RKO (cell line): ENCODE results near the gene COPS4.
"Not testable (repeated sequence)": the region's sequence is repeated elsewhere in the genome, so short reads cannot be mapped to it uniquely, and the experiment has no call there.

Experiments
- DNase-seq: peaks from one replicate; pipeline ENCODE4 v3.0.0-alpha.2; 2016; ENCODE audit warnings: low spot score

Gene COPS4

DNA sequence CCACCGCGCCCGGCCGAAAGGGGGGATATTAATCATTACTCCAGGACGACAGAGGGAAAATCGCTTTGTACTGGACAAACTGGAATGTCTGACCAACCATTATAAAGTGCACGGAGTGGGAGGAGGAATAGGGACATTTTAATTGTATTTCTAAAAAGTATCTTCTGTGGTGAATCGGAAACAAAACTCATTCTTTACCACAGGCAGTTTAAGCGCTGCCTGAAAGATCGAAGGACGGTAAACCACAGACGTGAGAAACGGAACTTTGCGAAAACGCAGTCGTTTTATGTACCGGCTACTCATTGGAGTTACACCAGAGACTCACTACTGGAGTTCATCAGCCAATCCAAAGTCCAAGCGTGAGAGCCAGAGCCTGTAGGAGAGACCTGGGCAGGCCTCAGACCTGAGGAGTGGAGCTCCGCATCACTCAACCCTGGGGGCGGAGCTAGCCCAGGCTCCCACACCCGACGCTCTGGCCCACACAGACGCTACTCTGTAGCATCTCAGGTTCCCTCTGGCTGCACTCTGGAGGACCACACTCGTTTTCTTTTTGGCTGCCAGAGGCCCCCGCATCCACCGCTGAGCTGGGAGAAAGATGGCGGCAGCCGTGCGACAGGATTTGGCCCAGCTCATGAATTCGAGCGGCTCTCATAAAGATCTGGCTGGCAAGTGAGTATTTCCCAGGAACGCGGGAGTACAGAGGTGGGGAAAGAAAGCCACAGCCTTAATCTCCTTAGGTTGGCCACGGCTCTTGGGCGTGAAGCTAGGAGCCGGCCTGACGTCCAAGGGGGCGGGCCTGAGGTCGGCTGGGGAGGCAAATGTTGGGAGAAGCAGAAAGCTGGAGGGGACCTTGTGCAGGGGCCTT lies at the start of gene COPS4:
COPS4 (plus strand) TSS at position 554 of the 865 bp plus-strand sequence; CDS start at position 596, 42 bp downstream.
- peak; percentile 100 for DNase-seq

DNA sequence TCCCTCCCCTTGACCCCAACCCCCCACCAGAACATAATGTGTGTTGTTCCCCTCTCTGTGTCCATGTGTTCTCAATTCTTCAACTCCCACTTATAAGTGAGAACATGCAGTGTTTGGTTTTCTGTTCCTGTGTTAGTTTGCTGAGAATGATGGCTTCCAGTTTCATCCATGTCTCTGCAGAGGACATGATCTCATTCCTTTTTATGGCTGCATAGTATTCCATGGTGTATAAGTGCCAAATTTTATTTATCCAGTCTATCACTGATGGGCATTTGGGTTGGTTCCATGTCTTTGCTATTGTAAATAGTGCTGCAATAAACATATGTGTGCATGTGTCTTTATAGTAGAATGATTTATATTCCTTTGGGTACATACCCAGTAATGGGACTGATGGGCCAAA lies 47.5 kb upstream of the COPS4 start:
- DNase-seq: not testable (repeated sequence)

DNA sequence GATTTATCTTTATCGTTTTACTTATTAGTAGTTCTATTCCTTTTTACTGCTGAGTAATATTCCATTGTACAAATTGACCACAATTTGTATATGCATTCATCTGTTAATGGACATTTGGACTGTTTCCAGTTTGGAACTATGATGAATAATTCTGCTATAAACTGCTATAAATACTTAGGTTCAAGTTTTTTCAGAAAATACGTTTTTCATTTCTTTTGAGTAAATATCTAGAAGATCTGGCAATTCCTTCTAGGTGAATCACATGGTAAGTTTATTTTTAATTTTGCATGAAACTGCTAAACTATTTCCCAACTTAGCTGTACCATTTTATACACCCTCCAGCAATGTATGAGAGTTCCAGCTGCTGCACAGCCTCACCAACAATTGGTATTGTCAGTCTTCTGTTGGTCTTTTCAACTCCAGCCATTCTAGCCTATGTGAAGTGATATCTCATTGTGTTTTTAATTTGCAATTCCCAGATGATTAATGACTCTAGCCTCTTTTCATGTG lies 46.6 kb upstream of the COPS4 start:
- no peak for DNase-seq

DNA sequence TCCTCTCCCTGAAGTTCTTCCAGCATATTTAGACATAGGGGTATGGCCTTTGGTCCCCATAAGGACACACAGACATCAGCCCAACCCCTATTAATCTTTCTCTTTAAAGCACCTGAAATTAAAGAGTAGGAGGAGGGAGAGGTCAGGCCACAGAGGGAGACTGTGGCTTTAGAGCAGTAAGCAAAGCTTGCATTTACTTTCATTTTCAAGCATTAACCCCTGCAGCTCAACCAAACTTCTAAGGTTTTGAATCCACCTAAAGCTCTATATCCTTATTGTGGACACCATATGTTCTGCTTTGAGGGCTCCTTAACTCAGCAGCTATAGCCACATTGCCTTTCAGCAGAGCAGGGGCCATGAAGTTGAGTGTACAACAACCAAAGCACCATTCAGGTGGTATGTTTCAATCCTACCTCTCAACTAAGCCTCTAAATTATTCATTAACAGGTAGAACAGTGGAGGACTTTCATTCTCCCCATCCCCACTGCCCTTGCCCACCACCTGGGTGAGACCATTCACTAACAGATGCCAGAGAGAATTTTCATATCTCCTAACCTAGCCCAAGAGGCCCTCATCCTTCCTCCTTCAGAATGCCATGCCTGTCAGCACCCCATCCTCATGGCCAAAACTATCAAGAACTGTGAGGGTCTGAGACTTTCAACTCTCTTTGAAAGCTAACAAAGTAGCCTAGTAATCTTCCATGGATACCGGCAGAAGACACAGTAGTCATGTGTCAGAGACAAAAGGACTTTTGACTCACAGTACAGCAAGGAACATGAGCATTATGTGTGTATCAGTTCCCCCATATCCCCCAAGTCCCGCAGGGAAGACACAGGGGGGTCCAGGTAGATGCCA lies 45.2 kb upstream of the COPS4 start:
- no peak for DNase-seq

DNA sequence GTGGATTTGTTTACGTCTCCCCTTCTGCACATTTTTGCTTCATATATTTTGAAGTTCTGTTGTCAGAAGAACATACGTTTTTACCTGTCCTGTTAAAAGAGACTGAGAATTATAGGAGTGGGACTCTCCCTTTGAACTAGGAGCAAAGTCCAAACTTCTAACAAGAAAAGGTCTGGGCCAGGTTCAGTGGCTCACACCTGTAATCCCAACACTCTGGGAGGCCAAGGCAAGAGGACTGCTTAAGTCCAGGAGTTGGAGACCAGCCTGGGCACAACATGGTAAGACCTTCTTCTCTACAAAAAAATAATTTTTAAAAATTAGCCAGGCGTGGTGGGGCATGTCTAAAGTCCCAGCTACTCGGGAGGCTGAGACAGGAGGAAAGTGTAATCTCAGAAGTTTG lies 40.1 kb upstream of the COPS4 start:
- no peak for DNase-seq

DNA sequence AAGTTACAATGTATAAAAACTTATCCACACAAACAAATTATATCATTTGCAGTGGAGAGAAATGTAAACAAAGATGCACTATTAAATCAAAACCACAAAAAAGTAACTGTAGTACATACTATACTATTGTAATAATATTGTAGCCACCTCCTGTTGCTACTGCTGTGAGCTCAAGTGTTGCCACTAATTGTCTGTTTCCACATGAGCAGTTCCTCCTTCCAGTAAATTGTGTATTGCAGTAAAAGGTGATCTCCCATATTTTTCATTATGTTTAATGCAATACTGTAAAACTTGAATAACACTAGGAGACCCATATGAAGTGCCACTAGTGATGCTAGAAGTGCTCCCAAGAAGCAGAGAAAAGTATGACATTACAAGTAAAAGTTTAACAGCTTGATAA lies 36.1 kb upstream of the COPS4 start:
- no peak for DNase-seq

DNA sequence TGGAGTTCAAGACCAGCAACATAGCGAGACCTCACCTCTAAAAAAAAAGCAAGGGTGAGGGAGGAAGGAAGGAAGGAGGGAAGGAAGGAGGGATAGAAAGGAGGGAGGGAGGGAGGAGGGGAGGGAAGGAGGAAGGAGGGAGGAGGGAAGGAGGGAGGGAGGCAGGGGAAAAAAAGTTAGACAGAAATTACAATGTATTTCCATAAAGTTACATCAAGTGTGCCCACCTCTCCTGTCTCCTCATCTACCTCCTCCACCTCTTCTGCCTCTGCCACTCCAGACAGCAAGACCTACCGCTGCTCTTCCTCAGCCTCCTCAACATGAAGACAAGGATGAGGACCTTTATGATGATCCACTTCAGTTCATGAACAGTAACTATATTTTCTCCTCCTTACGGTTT lies 32.7 kb upstream of the COPS4 start:
- no peak for DNase-seq

DNA sequence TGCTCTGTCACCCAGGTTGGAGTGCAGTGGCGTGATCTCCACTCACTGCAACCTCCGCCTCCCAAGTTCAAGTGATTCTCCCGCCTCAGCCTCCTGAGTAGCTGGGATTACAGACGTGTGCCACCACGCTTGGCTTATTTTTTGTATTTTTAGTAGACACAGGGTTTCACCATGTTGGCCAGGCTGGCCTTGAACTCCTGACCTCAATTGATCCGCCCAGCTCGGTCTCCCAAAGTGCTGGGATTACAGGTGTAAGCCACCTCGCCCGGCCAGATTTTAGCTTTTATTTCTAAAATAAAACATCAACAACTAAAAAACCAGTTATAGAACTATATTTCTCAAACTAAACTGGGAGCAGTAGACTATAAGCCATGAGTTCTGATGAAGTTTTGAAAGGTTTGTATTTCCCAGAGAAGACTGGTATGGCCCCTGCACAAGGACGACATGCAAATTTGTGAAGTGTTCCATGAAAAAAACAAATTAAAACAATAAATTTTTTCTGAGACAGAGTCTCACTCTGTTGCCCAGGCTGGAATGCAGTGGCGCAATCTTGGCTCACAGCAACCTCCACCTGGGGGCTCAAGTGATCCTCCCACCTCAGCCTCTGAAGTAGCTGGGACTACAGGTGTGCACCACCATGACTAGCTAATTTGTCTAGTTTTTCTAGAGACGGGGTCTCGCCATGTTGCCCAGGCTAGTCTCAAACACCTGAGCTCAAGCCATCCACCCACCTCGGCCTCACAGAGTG lies 31.8 kb upstream of the COPS4 start:
- not testable (repeated sequence) for DNase-seq

DNA sequence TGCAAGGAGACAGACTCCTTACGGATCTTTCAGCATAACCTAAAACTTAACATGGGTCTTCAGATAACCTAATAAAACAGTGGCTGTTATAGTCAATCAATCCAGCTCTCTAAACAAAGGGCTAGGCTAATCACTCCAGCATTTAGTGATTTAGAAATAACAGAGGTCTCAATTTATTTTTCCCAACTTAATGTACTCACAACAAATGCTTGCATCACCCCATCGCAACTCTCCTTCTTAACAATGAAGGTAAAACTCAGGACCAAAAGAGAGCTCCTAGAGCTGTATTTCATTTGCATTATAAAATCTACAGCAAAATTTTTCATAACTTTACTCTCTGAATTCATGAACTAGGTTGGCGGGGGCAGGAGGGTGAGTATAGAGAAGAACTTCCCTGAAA lies 25.5 kb upstream of the COPS4 start:
- peak; percentile 39 for DNase-seq

DNA sequence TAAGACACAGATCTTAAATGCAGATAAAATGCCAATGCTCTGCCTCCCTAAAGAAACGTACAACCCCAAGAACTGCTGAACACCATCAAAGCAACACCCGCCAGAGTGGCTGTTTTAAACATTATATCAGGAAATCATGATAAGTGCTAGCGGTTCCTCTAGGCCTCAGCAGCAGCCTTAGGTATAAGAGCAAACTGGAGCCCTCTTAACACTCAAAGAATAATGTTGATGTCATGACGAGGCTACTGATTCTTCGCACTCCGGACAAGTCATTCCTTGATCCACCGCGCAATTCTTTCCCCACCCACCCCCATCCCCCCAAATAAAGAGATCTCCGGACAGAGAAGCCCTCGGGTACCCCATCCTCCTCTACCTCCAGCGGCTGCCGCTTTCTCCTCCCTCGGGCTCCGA lies 24.9 kb upstream of the COPS4 start:
- peak; percentile 82 for DNase-seq

DNA sequence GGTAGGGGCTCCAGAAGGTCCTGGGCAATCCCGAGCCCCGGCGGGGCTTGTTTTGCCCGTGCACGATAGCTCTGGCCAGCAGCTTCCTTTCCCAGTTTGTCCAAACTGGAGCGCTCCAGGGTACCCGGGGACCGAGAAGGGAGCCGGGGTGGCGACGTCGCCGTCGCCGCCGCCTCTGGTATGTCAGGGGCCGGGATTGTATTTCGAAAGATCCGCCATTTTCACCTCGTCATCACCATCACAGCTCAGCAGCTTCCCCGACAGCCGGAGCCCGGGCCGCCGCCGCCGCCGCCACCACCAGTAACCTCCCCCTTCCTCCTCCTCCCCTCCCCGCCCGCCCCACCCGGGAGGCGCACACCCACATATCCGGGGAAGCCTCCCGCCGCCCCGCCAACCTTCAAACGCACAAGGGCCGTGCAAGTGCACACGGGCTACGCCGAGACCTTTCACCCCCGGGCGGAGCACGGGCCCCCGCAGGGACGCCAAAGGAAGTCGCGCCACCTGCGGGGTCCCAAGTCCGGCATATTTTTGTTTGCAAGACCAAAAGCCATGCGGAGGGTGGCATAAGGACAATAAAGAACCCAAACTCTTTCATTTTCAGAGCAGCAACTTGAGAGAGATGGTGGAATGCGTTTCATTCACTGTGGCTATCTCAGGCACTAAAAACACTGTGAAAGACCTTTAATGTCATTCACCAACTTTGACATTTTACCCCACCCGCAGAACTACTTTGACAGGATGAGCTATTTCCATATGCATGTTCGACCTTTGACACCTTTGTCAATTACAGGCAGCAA lies 24.3 kb upstream of the COPS4 start, which contains the start of gene LIN54:
LIN54 (minus strand) TSS at position 302 of the 797 bp plus-strand sequence. CDS start 25,979 bp downstream, outside the sequence.
- peak; percentile 80 for DNase-seq

DNA sequence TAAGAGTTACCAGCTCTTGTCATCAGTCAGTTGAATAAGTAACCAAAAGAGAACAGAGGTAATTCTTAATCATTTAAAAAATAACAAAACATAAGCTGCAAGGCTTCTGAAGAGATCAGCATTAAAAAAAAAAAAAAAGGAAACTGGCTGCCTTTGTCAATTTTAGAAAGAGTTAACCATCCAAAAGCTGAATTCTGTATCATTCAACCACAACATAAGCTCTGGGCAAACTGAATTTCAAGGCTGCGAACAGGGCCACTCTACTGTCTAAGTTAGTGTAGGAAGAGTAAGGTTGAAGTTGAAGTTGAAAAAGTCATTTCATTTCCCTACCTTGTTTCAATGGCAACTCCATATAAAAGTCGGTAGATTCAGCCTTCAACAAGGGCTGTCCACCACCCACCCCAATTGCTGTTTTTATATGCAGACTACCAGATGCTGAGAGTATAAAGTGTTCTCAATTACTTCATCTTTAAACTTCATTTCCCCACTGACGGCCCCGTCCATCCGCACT lies 23.2 kb upstream of the COPS4 start:
- peak; percentile 63 for DNase-seq

DNA sequence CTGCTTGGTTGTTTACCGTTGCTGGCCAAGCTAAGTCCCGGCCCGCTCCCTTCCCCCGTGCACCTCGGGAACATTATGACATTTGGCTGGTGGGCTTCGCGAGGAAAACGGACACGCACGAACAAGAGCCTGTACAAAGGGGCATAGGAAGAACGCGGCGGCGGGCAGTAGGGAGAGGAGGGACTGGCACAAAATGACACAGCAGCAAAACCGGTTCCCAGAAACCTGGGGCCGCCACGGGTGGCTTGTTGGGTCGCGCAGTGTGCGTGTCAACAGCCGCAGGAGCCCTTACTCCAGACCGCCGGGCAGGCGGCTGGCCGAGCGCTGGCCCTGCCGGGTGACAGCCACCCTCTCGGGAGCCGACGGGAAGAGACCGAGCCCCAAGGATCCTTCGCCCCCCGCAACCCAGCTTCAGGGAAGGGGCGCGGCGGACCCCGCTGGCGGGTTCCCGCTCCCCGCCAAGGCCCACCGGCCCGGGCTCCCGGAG lies 22.7 kb upstream of the COPS4 start:
- peak; percentile 51 for DNase-seq

DNA sequence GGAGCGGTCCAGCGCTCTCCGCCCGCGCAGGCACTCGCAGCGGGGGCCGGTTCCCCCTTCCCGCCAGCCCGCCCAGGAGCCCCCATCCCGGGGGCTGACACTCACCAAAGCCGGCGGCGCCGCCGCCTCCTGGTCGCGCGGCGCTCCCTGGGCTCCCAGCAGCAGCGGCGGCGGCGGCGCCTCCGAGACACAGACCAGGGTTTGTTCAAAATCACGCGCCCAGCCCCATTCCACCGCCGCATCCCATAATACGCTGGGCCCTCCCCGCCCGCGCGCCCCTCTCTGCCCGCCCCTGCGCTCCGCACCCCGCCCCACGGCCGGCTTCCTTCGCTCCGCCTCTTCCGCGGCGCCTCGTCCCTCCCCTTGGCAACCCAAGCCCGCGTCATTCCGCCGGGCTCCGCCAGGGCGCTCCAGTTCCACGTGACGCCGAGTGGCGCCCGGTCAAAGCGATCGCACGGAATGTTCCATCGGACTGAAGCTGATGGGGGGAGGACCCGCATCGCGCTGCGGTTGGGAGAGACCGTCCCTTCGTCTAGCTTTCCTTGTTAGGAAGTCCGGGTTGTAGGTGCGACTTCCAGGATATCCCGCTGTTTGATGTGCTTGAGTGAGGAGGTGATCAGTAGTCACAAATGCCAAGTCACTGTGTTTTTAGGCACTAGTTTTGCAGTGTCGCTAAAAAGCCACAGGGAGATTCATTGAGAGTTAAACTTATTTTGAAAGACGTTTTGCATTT lies 22.1 kb upstream of the COPS4 start:
- DNase-seq: peak; percentile 98

DNA sequence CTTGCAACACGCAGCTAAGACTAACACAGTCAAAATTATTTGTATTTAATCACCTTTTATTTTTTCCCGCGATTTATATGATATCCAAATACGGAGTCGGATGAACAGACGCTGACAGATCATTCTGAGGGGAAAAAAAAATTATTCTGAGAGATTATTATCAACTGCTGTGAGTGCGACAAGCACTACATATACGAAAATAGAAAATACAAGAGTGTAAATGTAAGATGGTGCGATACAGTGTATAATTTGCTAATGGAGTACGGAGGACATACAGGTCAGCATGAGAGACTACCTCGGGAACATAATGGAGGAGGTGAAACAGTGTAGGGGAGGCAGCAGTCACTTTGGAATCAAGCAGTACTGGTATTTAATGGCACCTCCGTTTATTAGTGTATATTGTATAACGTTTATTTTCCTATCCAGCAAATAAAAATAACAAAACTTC lies 21.5 kb upstream of the COPS4 start:
- no peak for DNase-seq

DNA sequence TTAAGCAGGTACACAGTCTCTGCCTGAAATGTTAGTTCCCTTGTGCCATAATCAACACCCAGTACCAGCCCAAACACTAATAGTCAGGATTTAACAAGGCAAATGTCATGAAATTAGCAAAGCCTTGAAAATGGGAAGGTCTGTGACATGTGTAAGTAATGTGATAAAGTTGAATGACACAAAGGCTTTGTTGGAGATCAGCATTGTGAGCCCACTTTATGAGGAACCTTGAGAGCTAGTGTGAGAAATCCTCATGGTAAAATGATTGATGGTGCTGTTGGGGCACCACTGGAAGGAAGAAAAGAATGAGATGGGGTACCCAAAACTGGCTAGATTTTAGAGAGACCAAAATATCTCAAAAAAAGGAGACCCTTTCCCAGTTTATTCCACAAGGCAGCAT lies 21.1 kb upstream of the COPS4 start:
- no peak for DNase-seq

DNA sequence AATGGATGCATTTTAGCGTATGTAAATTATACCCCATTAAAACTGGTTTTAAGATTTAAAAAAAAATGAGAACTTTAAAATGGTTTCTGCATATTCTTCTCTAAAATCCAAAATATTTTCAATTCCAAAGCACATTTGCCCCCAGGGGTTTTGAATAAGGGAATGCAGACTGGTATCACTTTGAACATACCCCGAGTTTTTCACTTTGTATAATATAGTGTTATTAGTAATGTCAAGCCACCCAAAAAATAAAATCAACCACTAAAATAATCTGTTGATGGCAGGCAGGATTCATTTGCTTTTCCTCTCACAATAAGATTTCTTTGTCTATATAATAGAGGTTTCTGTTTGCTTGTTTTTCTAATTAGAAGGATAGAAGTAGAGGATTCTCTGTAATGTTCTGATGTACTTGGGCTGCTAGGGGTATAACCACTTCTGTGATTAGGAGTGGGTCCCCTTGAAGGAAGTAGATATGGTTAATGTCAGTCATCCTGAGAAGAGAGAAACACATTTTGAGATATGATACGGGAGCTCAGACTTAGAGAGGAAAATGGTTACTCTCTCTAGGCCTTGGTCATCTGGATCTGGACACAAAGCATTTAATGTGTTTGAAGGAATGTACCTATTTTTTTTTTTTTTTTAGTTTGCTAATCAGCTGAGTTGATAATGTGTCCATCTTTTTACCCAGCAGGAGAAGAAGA lies 15.0 kb upstream of the COPS4 start:
- no peak for DNase-seq

DNA sequence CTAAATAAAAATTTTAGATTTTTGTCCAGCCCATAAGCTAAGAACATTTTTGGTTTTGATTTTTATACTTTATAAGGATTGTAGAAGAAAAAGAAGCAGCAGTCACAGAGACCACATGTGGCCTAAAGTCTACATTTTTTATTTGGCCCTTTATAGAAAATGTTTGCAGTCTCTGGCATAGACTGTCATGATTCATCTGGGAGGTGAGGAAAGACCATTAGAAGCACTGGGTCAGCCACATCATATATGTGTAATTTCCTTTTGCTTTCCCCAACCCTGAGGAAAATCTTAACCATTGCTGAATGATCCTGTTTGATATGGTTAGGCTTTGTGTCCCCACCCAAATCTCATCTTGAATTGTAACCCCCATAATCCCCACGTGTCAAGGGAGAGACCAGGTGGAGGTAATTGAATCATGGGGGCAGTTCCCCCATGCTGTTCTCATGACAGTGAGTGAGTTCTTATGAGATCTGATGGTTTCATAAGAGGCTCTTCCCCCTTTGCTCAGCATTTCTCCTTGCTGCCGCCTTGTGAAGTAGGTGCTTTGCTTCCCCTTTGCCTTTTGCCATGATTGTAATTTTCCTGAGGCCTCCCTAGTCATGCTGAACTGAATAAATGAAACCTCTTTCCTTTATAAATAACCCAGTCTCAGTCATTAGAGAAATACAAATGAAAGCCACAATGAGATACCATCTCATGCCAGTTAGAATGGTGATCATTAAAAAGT lies 12.1 kb upstream of the COPS4 start:
- peak; percentile 36 for DNase-seq

DNA sequence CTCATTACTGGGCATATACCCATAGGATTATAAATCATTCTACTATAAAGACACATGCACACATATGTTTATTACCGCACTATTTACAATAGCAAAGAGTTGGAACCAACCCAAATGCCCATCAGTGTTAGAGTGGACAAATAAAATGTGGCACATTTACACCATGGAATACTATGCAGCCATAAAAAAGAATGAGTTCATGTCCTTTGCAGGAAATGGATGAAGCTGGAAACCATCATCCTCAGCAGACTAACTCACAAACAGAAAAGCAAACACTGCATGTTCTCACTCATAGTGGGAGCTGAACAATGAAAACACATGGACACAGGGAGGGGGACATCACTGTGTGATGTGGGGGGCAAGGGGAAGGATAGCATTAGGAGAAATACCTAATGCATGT lies 11.4 kb upstream of the COPS4 start:
- DNase-seq: not testable (repeated sequence)
